Measurements from ENCODE around the gene INPP5D.
"Not testable (repeated sequence)": the region's sequence is repeated elsewhere in the genome, so short reads cannot be mapped to it uniquely, and the experiment has no call there.

Gene INPP5D

DNA sequence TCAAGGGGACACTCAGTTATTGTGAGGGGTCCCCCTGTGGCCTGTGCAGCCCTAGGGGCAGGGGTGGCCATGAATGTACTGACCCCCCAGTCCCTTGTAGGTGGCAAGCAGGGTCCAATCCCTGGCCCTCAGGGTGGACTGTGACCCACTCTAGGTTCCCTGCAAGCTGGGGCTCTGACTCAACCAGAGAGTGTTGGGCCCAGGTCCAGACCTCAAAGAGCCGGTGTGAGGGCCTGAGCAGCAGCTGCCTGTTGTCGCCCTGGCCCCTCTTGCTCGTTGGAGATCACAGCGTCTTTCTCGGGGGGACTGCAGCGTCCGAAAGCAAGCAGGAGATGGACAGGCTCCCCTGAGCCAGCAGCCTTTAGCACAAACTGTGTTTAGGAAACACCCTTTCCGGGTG is 124.5 kb downstream of the INPP5D start:
- no peak for DNase-seq

DNA sequence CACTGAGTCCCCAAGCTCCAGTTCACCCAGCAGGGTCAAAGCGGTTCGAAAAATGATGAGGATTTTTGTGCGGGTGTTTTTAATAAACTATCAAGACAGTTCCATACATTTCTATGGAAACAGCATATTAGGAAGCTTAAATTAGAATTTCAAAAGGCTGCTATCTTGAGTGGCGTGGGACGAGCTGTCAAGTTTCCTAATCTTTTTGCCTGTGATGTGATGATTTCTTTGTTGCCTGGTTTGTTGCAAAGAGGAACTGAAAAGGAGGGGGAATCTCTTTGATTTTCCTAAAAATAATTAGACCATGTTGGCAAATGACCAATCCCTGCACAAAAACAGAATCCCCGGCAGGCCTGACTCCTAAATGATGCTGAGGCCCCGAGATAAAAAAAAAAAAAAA is 125.2 kb downstream of the INPP5D start:
- DNase-seq = peak; percentile 31 to 74 (median 67)

DNA sequence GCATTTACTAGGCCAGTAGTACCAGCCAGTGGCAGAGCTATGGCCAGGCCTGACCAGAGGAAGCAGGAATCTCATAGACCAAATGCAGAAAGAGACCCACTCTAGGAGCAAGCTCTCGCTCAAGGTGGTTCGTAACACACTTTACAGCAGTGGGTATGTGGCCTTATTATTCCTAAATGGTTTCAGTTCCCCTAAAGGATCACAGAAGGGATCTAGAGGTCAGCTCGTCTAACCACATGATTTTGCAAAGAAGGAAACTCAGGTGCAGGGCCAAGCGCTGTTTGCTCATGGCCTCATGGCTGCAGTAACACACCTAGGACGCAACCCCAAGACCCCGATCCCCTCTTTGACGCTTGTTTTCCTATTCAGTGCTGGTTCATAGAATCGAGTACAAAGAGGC is 125.8 kb downstream of the INPP5D start:
- DNase-seq = peak; percentile 23 to 62 (median 56)

DNA sequence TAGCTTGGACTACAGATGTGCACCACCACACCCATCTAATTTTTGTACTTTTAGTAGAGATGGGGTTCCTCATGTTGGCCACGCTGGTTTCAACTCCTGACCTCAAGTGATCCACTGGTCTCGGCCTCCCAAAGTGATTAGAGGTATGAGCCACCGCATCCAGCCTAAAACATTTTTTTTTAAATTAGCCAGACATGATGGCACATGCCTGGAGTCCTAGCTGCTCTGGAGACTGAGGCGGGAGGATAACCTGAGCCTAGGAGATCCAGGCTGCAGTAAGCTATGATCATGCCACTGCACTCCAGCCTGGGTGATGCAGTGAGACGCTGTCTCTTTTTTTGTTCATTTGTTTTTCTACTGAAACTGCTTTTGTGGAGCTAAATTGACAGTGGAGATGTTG is 126.7 kb downstream of the INPP5D start:
- DNase-seq = no peak

DNA sequence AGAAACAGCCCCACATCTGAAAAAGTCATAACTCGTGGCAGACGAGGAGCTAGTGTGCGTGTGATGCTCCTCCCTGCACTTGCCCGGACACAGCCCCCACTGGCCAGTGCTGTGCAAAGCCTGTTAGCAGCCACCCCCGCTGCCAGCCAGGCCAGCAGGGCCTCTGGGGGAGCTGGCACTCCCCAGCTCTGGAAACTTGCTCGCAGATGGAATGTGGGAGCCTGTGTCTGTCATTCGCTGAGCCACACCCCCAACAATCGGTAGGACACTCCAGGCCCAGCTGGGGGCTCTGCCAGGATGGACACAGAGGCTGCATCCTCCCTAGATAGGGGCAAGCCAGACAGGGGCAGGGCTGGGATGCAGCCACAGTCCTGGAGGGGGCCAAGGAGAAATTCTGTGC is 128.9 kb downstream of the INPP5D start:
- no peak for DNase-seq

DNA sequence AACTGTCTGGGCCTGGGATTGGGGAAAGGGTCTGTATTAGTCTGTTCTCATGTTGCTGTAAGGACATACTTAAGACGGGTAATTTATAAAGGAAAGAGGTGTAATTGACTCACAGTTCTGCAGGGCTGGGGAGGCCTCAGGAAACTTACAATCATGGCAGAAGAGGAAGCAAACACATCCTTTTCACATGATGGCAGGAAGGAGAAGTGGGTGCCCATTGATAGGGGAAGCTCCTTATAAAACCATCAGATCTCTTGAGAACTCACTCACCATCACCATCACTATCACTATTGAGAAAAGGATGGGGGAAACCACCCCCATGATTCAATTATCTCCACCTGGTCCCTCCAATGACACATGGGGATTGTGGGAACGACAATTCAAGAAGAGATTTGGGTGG is 130.9 kb downstream of the INPP5D start:
- peak; percentile 19 to 61 (median 51) for DNase-seq

DNA sequence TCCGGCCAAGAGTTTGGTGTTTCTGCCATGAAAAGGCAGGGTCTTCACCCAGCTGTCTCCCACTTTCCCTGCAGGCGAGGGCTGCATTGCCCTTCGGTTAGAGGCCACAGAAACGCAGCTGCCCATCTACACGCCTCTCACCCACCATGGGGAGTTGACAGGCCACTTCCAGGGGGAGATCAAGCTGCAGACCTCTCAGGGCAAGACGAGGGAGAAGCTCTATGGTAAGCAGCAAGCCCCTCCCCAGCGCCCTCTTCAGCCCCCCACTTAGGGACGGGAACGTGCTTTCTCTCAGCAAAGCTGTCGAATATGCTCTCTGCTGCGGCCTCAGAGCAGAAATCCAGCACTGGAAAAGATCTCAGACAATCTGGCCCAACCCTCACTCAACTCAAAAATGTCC is 133.6 kb downstream of the INPP5D start:
- DNase-seq = no peak

DNA sequence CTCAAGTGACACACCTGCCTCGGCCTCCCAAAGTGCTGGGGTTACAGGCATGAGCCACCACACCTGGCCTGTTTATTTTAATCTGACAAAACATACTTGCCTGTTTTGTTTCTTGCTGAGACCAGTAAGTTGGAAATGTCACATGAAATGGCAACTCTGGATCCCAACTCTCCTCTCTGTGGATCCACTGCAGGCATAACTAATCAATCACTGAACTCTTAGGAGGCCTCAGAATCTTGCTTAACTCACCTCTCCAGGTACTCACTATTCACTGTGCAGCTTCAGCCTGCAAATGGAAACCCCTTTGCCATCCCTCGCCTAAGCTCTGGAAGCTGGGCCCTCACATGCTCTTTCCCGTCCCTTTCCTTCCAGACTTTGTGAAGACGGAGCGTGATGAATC is 134.9 kb downstream of the INPP5D start:
- no peak for DNase-seq

DNA sequence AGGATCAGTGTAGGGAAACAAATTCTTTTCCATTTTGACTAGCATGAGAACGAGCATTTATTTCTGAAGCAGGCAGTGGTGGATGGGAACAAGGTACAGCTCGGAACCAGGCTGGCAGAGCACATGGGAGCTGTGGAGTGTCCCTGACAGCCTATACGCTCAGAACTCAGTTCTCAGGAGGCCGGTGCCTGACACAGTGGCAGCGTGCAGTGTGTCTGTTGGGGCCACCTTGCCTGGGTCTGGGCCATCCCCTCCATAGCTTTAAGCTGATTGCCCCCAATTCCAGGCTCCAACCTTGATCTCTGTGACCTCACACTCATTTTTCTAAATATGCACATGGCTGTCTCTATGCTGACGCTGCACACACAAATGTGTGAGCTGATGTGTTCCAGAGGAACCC is 136.9 kb downstream of the INPP5D start:
- DNase-seq = no peak

DNA sequence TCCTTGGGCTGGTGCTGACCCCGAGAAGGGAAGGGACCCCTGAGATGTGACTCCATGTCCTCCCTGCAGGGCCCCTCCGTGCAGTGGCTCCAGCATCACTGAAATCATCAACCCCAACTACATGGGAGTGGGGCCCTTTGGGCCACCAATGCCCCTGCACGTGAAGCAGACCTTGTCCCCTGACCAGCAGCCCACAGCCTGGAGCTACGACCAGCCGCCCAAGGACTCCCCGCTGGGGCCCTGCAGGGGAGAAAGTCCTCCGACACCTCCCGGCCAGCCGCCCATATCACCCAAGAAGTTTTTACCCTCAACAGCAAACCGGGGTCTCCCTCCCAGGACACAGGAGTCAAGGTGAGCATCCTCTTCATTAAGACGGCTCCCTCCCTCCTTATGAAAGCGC is 137.9 kb downstream of the INPP5D start:
- DNase-seq = no peak

DNA sequence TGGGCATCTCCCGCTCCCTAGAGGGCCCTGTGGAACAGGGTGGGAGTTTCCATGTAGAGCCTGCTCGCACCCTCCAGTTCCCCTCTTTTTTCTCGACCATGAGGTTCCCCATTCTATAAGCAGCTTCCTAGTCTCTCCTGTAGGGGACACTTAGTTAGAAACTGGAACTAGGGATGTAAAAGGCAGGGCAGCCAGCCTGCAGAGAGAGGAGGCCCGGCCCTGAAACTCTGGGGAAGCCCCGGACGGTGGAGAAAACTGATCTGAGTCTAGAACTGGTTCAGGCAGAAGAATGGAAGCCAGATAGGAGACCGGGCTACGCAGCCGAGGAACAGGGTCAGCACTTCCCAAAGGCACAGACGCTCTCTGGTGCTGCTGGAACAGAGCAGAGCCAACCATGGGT is 139.7 kb downstream of the INPP5D start:
- DNase-seq = peak; percentile 47 to 79 (median 68)

DNA sequence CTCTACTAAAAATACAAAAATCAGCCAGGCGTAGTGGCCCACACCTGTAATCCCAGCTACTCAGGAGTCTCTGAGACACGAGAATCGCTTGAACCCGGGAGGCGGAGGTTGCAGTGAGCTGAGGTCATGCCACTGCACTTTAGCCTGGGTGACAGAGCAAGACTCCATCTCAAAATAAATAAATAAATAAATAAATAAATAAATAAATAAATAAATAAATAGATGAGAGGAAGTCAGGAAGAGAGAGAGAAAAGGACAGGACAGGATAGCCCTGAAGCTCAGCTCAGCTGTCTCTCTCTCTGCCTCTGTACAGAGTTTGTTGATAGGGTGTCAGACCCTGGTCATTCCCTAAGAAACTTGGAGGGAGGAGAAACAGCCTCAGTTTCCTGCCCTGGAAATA is 140.6 kb downstream of the INPP5D start:
- not testable (repeated sequence) for DNase-seq

DNA sequence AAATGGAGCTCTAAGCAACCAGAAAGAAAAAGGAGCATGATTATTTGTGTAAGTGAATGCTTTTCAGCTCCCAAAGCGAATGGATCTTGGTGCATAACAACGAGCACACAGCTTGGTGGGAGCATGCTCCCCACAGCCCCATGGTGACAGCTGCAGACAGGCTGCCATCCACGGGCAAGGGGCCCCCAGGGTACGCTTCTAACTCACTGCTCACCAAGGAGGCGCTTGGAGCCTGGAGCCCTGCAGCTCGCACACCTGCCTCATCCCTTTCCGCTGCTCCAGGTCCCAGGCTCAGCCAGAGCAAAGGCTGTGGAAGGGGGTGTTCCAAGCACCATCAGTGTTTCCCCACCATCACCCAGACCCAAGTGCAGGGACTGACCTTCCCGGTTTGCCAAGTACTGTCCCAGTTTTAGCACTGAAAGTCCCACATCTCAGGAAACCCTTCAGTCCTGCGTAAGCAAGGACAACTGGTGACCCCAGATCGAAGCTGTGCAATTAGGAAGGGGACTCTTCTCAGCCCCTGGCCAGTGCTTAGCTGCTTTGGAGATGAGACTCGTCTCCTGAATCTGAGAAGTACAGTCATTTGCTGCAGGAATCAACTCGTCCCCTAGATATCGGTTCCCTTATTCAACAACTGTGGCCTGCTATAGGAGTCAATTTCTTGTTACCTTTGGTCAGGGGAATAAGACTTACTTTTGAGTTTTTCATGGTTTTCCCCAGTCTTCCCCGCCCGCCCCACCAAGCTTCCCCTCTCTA is 141.3 kb downstream of the INPP5D start:
- DNase-seq = no peak

DNA sequence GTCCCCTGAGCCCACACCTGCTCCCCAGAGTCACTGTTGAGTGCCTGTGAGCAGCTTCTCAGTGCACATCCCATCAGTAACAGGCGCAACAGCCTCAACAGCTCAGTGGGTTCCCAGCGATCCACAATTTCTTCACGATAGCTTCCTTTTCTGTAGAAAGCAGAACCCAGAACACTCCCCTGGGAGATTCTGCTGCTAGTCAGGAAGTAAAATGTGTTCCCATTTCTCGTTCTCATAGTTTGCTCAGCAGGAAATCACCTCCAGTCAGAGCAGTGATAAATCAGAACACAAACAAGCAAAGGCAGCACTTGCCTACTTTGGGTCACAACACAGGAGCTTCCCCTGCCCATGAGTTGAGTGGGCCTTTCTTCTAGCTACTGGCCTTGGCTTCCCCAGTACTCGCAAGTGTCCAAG is 142.4 kb downstream of the INPP5D start:
- DNase-seq = peak; percentile 75 to 90 (median 82)

DNA sequence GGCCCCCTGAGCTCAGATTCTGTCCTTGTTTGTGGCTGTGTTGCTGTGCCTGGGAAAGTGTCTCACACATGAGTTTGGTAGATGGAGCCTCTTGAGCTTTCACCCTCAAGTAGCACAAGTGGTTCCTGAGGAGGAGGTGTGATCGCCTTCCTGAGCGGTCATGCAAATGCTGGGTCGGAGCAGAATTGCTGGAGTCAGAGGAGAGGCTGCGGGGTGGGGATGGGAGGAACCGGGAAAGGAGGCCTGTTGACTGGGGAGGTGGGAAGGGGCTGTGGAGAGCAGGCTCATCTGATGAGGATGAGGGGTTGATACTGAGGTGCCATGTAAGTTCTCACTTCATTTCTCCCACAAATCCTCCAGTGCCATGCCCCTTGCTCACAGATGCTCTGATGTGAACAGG is 142.9 kb downstream of the INPP5D start:
- no peak for DNase-seq

DNA sequence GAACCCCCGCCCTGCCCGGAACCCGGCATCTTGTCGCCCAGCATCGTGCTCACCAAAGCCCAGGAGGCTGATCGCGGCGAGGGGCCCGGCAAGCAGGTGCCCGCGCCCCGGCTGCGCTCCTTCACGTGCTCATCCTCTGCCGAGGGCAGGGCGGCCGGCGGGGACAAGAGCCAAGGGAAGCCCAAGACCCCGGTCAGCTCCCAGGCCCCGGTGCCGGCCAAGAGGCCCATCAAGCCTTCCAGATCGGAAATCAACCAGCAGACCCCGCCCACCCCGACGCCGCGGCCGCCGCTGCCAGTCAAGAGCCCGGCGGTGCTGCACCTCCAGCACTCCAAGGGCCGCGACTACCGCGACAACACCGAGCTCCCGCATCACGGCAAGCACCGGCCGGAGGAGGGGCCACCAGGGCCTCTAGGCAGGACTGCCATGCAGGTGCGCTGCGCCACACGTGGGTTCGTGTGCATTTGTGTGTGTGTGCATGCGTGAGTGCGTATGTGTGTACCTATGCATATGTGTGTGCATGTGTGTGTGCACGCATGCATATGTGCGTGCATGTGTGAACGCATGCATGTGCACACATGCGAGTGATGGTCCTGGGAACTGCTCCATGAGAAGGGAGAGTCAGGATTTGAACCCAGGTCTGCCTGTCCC is 144.3 kb downstream of the INPP5D start:
- DNase-seq = no peak

DNA sequence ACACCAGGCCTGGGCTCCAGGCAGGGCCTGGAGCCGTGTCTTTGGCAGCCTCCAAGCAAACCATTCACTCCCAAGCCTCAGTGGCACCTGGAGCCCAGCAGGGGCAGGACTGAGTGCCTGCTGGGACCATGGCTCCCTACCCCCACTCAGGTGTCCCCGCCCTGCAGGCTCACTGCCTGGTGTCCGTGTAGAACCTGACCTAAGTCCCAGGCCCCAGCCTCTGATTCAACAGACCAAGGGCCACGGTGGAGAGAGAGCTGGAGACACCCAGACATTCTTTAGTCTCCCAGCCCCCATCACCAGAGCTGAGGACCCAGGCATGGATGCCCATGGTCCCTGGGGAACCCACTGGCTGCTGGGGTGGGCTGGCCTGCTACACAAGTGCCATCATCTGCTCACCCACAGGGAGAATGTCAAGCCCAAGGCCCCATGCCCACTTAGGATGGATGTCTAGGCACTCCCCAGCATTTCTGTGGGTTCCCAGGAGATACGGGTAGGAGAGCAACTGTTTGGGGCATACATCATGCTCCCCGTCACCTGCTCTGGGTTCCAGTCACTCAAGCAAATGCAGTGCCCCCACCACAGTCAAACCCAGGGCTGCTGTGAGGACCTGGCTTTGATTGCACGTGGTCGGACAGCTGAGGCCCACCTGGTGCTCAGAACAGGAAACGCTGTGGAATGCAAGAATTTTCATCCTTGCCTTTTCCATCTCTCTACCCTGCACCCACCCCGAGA is 148.4 kb downstream of the INPP5D start:
- DNase-seq = no peak

DNA sequence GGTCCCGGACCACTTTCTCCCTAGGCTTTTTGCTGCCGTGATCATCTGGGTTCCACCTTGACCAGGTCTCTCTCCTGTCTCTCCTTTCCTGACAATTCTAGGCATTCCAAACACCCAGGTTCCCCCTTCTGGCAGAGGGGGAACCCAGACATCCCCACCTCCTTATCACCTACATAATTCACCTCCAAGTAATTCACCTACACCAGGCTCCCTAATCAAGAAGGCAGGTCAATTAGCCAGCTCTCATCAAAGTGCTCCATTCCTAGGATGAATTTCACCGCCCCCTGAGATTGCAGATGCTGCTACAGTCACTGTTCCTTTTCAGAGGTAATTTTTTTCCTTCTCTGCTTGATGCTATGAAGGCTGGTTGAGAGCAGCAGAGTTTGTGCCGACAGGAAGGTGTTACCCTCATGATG is 149.0 kb downstream of the INPP5D start:
- no peak for DNase-seq

DNA sequence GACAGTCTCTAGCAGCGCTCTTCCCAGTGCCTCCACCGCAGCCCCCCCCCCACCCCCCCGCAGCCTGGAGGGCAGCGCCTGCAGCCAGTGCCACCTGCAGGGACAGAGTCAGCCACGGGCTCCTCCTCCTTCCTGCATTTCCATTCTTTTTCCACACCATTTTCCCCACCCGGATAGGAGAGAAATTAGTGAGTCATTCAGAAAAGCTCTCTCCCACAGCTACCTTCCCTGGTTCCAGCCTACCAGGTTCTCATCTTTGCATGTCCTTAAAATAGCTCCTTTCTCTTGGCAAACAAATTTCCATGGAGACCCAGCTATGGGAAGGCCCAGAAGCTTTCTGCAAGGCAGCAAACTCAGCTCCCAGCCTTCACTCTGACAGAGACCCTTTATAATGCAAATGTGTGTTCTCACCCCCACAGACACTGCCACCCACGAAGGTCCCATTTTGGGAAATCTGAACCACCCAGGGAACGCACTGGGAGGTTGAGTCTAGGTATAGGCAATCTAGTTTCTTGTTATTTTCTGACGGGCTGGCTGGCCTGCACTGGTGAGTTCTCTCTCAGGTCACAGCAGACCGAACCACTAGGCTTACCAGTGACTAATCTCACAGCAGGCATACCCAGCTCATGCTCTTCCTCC is 149.5 kb downstream of the INPP5D start:
- DNase-seq = no peak

DNA sequence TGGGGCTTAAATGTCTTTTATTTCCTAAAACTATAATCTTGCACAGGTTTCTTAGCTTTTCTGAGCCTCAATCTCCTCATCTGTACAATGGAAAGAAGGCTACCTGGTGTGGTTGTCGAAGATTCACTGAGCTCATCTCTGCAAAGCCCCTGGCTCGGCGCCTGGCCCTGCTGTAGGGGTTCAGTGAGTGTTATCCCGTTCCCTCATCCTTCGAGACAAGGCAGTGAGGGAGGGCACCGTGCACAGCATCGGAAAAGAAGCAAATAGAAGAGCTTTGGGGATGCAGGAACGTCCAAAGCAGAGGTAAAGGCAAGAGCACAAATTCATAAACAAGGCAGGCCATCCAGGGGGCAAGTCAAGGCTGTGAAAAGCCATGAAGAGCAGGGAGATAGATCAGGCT is 150.1 kb downstream of the INPP5D start:
- DNase-seq = no peak

DNA sequence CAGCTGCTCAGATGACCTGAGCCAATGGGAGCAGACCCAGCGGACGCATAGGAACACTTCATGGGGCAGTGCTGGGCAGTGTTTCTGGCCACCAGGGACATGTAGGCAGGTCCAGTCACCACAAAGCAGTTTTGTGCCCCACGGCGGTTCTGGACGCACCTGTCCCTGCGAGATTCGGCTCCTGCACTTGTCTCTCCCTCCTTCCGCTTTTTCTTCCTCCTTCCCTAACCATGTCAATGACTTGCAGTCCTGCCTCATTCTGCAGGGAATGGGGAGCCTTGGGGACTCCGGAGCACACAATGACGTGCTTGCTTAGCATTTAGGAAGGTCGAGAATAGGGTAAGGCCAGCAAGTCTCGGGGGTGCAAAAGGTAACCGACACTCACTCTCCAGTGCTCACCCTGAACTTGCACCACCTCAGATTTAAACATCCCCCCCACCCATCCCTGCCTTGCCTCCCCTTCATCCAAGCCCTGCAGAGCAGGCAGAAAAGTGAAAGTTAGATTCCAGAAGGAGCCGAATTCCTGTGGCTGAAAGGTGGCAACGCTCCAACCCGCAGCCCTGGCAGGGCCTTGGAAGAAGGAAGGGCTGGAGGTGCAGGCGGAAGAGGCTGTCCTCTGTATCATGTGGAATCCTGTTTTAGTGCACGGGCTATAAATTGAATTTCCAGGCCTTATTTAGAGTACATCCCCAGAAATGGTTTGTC is 150.9 kb downstream of the INPP5D start:
- DNase-seq = no peak

DNA sequence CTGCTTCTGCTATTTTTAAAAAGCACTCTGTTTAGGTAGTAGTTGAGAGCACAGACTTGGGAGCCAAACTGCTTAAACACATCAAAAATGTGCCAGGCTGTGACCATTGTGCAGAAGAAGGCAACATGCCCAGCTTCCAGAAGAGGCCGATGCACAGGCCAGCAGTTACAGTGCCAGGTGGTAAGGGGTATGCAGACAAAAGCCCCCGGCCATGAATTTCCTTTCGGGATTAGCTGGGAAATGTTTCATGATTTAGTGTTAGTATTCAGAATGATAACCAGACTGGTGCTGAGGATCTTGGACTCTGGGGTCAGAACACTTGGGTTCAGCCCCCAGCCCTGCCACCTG is 151.4 kb downstream of the INPP5D start:
- DNase-seq = no peak

DNA sequence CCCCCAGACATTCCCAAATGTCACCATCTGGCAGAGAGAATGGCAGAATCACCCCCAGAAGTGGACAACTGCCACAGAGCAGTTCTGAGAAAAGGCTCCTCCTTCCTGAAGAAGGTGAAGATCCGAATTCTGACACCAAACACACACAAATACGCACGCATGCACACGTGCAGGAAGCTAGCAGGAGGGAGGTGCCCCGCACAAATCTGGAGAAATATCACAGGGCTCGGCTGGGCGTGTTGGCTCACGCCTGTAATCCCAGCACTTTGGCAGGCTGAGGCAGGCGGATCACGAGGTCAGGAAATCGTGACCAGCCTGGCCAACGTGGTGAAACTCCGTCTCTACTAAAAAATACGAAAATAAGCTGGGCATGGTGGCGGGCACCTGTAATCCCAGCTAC is 152.9 kb downstream of the INPP5D start:
- DNase-seq = no peak

Data from suppressor macrophage (primary cell).